ENCODE results near the gene PLAAT5.
A peak's percentile ranks its signal among the peaks of the same experiment; 100 is the strongest.
"Not testable (repeated sequence)": the region's sequence is repeated elsewhere in the genome, so short reads cannot be mapped to it uniquely, and the experiment has no call there.

PLAAT5 gene

GRCh38 chr11:63490551-63491239 is at the start of gene PLAAT5:
TSS of gene PLAAT5 (minus strand) at chr11:63491167. CDS start at chr11:63491034, 133 bp downstream.
- DNase-seq, result peak in 1 of 2 donors; percentile 9

GRCh38 chr11:63537293-63538101 is 46.5 kb upstream of the PLAAT5 start:
- DNase-seq, result peak in 1 of 2 donors; percentile 31

- no peak for DNase-seq
Measured at GRCh38 chr11:63536669-63537292, 45.8 kb upstream of the PLAAT5 start, which contains the start of gene PLAAT4. TSS of gene PLAAT4 (plus strand) at chr11:63536808. CDS start at chr11:63536869, 61 bp downstream.

- DNase-seq, result peak; percentile 20 to 30
Measured at GRCh38 chr11:63535734-63536133, 44.8 kb upstream of the PLAAT5 start.

- no peak for DNase-seq
Measured at GRCh38 chr11:63534895-63535461, 44.0 kb upstream of the PLAAT5 start.

- DNase-seq, result no peak
Measured at GRCh38 chr11:63534076-63534475, 43.1 kb upstream of the PLAAT5 start.

GRCh38 chr11:63532799-63533475 is 42.0 kb upstream of the PLAAT5 start:
- DNase-seq, result no peak

GRCh38 chr11:63532117-63532516 is 41.1 kb upstream of the PLAAT5 start:
- no peak for DNase-seq

GRCh38 chr11:63531074-63531792 is 40.3 kb upstream of the PLAAT5 start:
- peak; percentile 33 to 50 for DNase-seq

GRCh38 chr11:63530021-63530420 is 39.1 kb upstream of the PLAAT5 start:
- DNase-seq, result no peak

GRCh38 chr11:63529373-63529772 is 38.4 kb upstream of the PLAAT5 start:
- not testable (repeated sequence) for DNase-seq

- not testable (repeated sequence) for DNase-seq
Measured at GRCh38 chr11:63528729-63529278, 37.8 kb upstream of the PLAAT5 start.

- DNase-seq, result not testable (repeated sequence)
Measured at GRCh38 chr11:63528156-63528555, 37.2 kb upstream of the PLAAT5 start.

GRCh38 chr11:63527667-63528066 is 36.7 kb upstream of the PLAAT5 start:
- no peak for DNase-seq

- DNase-seq, result no peak
Measured at GRCh38 chr11:63523151-63523550, 32.2 kb upstream of the PLAAT5 start.

GRCh38 chr11:63521896-63522295 is 30.9 kb upstream of the PLAAT5 start:
- no peak for DNase-seq

- DNase-seq, result no peak
Measured at GRCh38 chr11:63520606-63521170, 29.7 kb upstream of the PLAAT5 start.

- DNase-seq, result no peak
Measured at GRCh38 chr11:63518548-63518947, 27.6 kb upstream of the PLAAT5 start.

GRCh38 chr11:63517156-63517555 is 26.2 kb upstream of the PLAAT5 start:
- no peak for DNase-seq

GRCh38 chr11:63516109-63516508 is 25.1 kb upstream of the PLAAT5 start:
- no peak for DNase-seq

GRCh38 chr11:63512816-63513215 is 21.8 kb upstream of the PLAAT5 start:
- no peak for DNase-seq

Data from activated CD4-positive, alpha-beta T cell treated with anti-CD3 and anti-CD28 coated beads for 4 hours (primary cell).